Colonic mucosa (tissue), 4 donors: ENCODE measurements around the gene INS. TPM values are rescaled to one million over a fixed set of nuclear protein-coding genes. Genes with fewer than 3 reads are reported as not detected.
"Not testable (repeated sequence)": the region's sequence is repeated elsewhere in the genome, so short reads cannot be mapped to it uniquely, and the experiment has no call there.

Source experiments
- DNase-seq: peaks from one replicate; pipeline ENCODE4 v3.0.0-alpha.2; 2020
- H3K27ac ChIP-seq: fragments of 200-600 bp; one replicate; pipeline ENCODE4 v1.8.0; 2021
- H3K27me3 ChIP-seq: fragments of 200-600 bp; one replicate; pipeline ENCODE4 v1.8.0; 2021
- H3K36me3 ChIP-seq: fragments of 200-600 bp; one replicate; pipeline ENCODE4 v1.8.0; 2021
- H3K4me1 ChIP-seq: fragments of 200-600 bp; one replicate; pipeline ENCODE4 v1.8.0; 2021; ENCODE audit warnings: mild to moderate bottlenecking
- H3K4me3 ChIP-seq: fragments of 200-600 bp; one replicate; pipeline ENCODE4 v1.8.0; 2021
- H3K9ac ChIP-seq, 2 donors: one replicate each; pipeline ENCODE4 v1.7.0; 2013; ENCODE audit warnings: control low read depth in 2 of 2, low read depth in 2 of 2, low read length in 2 of 2
- H3K9me3 ChIP-seq: fragments of 200-600 bp; one replicate; pipeline ENCODE4 v1.8.0; 2021
- intact Hi-C: fragments of 100-400 bp; cut with DNase I; formaldehyde crosslinking; loops from one replicate; pipeline ENCODE4 v1.14.1; 2022
- total RNA-seq, 2 donors: library from RNA; stranded (reverse); fragmentation: NEBNext Ultra II Directional in 1 of 2; extraction: Animal tissue kit (Norgen Biotek cat#: 25700) in 1 of 2; gene quantifications; one replicate each; pipeline ENCODE4 v1.2.1, GENCODE V29; 2021
- TF ChIP-seq, protein P1 (sequence below): fragments of 200-600 bp; IDR thresholded peaks from one replicate; pipeline ENCODE4 v1.8.0; 2022; ENCODE audit warnings: antibody characterized with exemption, mild to moderate bottlenecking
- donor health status: healthy.
- donor health status: DM: no; HTN: no; CAD: no.
- donor health status: DM: no; HTN: no; CAD: no.

INS gene
- total RNA-seq, 2 donors from 2014 or later = 0.84 TPM; not detected in 1

DNA sequence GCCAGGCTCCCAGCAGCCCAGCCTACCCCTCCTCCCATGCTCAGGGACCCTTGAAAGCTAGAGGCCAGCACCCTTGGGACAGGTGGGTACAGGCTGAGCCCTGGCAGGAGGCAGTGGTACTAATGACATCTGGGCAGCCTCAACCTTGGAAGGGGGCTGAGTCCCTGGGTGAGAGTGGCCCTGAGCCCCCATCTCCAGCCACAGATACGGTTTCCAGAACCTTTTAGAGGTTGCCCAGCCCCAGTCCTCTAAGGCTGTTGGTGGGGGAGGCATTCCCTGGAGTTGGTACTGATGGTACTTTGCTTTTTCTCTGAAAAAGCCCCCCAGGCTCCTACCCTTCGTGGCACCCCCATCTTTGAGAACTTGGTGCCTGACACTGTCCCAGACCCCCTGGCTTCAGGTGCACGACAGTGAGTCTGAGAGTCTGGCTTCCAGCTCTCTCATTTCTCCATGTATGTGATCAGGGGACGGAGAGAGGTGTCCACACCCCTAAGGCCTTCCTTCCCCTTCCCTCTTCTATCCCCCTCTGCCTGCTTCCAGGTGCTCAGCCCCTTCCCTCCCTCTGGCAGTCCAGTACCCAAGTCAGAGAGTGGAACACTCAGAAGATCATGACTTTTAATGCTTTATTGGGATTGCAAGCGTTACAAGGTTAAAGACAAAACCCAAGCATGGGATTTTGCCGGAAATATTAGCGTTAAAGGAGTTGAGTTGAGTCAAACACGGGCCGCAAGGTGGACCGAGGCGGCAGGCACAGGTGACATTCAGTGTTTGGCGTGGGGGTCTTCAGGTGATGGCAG lies 32.3 kb downstream of the INS start:
- Histone ChIP-seq H3K27me3 (no peaks in the 10 kb centered on the region), H3K36me3 (no peaks in the 10 kb centered on the region), H3K4me1 (no peaks in the 10 kb centered on the region), H3K9ac (no peak overlapping the region), H3K4me3 (no peak overlapping the region), H3K9me3 (no peaks in the 10 kb centered on the region), H3K27ac (no peak overlapping the region)
- DNase-seq = no peak
- intact Hi-C loops = no loop called here
- TF ChIP-seq, protein P1, sequence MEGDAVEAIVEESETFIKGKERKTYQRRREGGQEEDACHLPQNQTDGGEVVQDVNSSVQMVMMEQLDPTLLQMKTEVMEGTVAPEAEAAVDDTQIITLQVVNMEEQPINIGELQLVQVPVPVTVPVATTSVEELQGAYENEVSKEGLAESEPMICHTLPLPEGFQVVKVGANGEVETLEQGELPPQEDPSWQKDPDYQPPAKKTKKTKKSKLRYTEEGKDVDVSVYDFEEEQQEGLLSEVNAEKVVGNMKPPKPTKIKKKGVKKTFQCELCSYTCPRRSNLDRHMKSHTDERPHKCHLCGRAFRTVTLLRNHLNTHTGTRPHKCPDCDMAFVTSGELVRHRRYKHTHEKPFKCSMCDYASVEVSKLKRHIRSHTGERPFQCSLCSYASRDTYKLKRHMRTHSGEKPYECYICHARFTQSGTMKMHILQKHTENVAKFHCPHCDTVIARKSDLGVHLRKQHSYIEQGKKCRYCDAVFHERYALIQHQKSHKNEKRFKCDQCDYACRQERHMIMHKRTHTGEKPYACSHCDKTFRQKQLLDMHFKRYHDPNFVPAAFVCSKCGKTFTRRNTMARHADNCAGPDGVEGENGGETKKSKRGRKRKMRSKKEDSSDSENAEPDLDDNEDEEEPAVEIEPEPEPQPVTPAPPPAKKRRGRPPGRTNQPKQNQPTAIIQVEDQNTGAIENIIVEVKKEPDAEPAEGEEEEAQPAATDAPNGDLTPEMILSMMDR = no peak

DNA sequence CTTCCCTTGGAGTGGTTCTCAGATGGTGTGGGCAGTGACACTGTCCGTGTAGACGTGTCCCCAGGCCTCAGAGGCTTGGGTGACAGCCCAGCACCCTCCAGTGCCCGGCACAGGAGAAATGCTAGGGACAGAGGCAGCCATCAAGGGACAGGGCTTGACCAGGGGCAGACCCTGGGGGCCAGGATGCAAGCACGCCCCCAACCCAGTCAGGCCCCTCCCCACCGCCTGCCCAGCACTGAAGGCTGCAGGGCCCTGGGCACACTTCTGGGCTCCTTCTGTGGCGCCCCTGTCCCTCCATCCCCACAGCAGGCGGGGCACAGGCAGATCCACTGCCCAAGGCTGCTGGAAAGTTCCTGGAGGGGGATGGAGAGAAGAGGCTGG lies 32.9 kb downstream of the INS start:
- Histone ChIP-seq H3K9ac (no peak overlapping the region), H3K36me3 (no peaks in the 10 kb centered on the region), H3K4me3 (no peak overlapping the region), H3K27ac (no peak overlapping the region), H3K9me3 (no peaks in the 10 kb centered on the region), H3K4me1 (no peaks in the 10 kb centered on the region), H3K27me3 (no peaks in the 10 kb centered on the region)
- no peak for DNase-seq
- intact Hi-C loops = no loop called here
- TF ChIP-seq, protein P1 = no peak

DNA sequence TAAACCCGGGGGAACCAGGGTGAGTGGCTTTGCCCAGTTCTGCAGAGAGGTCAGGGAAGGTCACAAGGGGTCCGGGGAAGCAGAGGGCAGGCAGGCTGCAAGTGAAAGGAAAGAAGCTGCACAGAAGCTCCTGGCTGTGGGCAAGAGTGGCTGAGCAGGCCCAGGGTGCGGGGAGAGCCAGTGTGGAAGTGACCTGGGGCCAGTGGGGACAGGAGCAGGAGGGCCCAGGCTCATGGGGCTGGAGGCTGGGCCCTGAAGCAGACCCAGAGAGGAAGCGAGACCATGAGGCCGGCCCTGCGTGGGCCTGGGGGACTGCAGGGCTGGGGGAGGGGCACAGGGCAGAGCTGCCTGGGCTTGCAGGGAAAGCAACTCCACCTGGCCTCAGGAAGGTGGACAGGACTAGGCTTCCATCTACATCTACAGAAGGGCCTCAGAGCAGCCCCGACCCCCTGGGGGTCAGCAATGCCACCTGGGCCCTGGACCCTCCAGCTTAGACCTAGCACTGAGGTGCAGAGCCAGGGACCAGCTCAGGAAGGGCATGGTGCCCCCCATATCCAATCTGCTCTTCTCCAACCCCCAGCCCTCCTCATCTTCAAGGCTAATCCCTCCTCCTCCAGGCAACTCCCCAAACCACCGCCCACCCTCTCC lies 33.4 kb downstream of the INS start:
- Histone ChIP-seq H3K36me3 (no peaks in the 10 kb centered on the region), H3K9ac (no peak overlapping the region), H3K27ac (no peak overlapping the region), H3K9me3 (no peaks in the 10 kb centered on the region), H3K4me1 (no peaks in the 10 kb centered on the region), H3K4me3 (no peak overlapping the region), H3K27me3 (no peaks in the 10 kb centered on the region)
- TF ChIP-seq, protein P1 = no peak
- intact Hi-C loops = no loop called here
- DNase-seq = no peak

DNA sequence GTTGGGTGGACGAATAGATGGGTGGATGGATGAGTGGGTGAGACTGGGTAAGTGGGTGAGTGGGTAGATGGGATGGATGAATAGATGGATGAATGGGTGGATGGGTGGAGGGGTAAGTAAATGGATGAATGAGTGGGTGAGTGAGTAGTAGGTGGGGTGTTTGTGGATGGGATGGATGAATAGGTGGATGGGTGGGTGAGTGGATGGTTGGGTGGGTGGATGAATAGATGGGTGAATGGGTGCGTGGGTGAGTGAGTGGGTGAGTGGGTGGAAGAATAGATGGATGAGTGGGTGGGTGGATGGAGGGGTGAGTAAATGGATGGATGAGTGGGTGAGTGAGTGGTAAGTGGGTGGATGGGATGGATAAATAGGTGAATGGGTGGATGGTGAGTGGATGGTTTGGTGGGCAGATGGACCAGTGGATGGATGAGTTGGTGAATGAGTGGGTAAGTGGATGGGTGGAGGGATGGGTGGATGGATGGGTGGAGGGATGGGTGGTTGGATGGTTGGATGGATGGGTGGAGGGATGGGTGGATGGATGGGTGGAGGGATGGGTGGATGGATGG lies 34.4 kb downstream of the INS start:
- TF ChIP-seq, protein P1 = no peak
- Histone ChIP-seq H3K36me3 (no peaks in the 10 kb centered on the region), H3K9me3 (no peaks in the 10 kb centered on the region), H3K27ac (no peak overlapping the region), H3K4me3 (no peak overlapping the region), H3K9ac (no peak overlapping the region), H3K4me1 (no peaks in the 10 kb centered on the region), H3K27me3 (no peaks in the 10 kb centered on the region)
- intact Hi-C loops = no loop called here
- no peak for DNase-seq

DNA sequence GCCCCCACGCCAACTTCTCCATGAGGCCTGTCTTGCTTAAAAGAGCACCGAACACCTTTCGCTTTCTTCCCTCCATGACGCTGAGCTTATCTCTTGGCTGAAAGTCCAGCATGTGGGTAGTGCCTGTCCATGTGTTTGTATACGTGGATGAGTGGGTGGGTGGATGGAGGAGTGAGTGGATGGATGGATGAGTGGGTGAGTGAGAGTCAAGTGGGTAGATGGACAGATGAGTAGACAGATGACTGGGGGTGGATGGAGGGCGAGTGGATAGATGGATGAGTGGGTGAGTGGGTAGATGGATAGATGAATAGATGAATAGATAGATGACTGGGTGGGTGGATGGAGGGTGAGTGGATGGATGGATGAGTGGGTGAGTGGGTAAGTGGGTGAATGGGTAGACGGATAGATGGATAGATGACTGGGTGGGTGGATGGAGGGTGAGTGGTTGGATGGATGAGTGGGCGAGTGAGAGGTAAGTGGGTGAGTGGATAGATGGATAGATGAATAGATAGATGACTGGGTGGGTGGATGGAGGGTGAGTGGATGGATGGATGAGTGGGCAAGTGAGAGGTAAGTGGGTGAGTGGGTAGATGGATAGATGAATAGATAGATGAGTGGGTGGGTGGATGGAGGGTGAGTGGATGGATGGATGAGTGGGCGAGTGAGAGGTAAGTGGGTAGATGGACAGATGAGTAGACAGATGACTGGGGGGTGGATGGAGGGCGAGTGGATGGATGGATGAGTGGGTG lies 36.1 kb downstream of the INS start:
- H3K9ac ChIP-seq, DNase-seq, H3K36me3 ChIP-seq, intact Hi-C loops, H3K4me3 ChIP-seq, H3K4me1 ChIP-seq, H3K27ac ChIP-seq, H3K27me3 ChIP-seq, H3K9me3 ChIP-seq: not testable (repeated sequence)
